ENCODE data around the gene ZBTB34. TPM values are rescaled to one million over a fixed set of nuclear protein-coding genes. Genes with fewer than 3 reads are reported as not detected.
"Not testable (repeated sequence)": the region's sequence is repeated elsewhere in the genome, so short reads cannot be mapped to it uniquely, and the experiment has no call there.

Gene ZBTB34
- polyA plus RNA-seq, result 1 to 10 TPM in 1 of 3 donors, under 1 TPM in 1, not detected in 1; 0.96 to 1.2 TPM

- Mint-ChIP-seq H3K4me3 (peak within 1 kb of the TSS; percentile 87 to 96 (median 92)), H3K9me3 (no peaks in the 10 kb centered on the region), H3K4me1 (peaks cover 27 to 47% of the 10 kb centered on the region in 2 donors), H3K27me3 (ENCODE audit: low read depth in 3 of 3) (peaks cover 4 to 10% (median 8%) of the 10 kb centered on the region in 3 donors), H3K36me3 (peaks cover 0 to 3% (median 0%) of the 10 kb centered on the region in 3 donors), H3K27ac (peak within 1 kb of the TSS; percentile 69 to 94 (median 86))
- peak; percentile 77 to 82 (median 82) for DNase-seq
Observed at GRCh38 chr9:126860077-126860756, at the start of gene ZBTB34. Gene ZBTB34, plus strand, starts transcription at chr9:126860639. Its CDS starts 18,761 bp downstream, at chr9:126879400.

- Mint-ChIP-seq H3K36me3 (peaks cover 29 to 52% (median 49%) of the 10 kb centered on the region in 3 donors), H3K27ac (no peak overlapping the region), H3K9me3 (peaks cover 3 to 27% (median 7%) of the 10 kb centered on the region in 6 donors), H3K27me3 (ENCODE audit: low read depth in 3 of 3) (no peaks in the 10 kb centered on the region), H3K4me3 (no peak overlapping the region), H3K4me1 (peaks cover 24 to 59% of the 10 kb centered on the region in 2 donors)
- DNase-seq, result no peak
Observed at GRCh38 chr9:126813072-126813471, 47.4 kb upstream of the ZBTB34 start.

GRCh38 chr9:126814091-126814490, 46.3 kb upstream of the ZBTB34 start:
- Mint-ChIP-seq H3K27ac (no peak overlapping the region), H3K4me3 (no peak overlapping the region), H3K9me3 (peaks cover 9 to 35% (median 16%) of the 10 kb centered on the region in 6 donors), H3K27me3 (ENCODE audit: low read depth in 3 of 3) (no peaks in the 10 kb centered on the region), H3K36me3 (peaks cover 38 to 62% (median 58%) of the 10 kb centered on the region in 3 donors), H3K4me1 (peaks cover 27 to 58% of the 10 kb centered on the region in 2 donors)
- no peak for DNase-seq

GRCh38 chr9:126817615-126818014, 42.8 kb upstream of the ZBTB34 start:
- H3K27me3 Mint-ChIP-seq (ENCODE audit: low read depth in 3 of 3); H3K27ac Mint-ChIP-seq; DNase-seq; H3K4me3 Mint-ChIP-seq: not testable (repeated sequence)
- Mint-ChIP-seq H3K36me3 (peaks cover 46 to 66% (median 65%) of the 10 kb centered on the region in 3 donors), H3K4me1 (peaks cover 36 to 76% of the 10 kb centered on the region in 2 donors), H3K9me3 (peaks cover 9 to 35% (median 17%) of the 10 kb centered on the region in 6 donors)

GRCh38 chr9:126818482-126818881, 42.0 kb upstream of the ZBTB34 start:
- no peaks in the 10 kb centered on the region for H3K27me3 Mint-ChIP-seq (ENCODE audit: low read depth in 3 of 3)
- peaks cover 36 to 76% of the 10 kb centered on the region in 2 donors for H3K4me1 Mint-ChIP-seq
- peaks cover 9 to 35% (median 17%) of the 10 kb centered on the region in 6 donors for H3K9me3 Mint-ChIP-seq
- peak overlapping the region in 1 of 6 donors; percentile 10 for H3K27ac Mint-ChIP-seq
- peaks cover 44 to 62% (median 61%) of the 10 kb centered on the region in 3 donors for H3K36me3 Mint-ChIP-seq
- DNase-seq, result no peak
- H3K4me3 Mint-ChIP-seq, result no peak overlapping the region

- H3K4me1 Mint-ChIP-seq, result peaks cover 37 to 77% of the 10 kb centered on the region in 2 donors
- peaks cover 40 to 56% (median 53%) of the 10 kb centered on the region in 3 donors for H3K36me3 Mint-ChIP-seq
- H3K27ac Mint-ChIP-seq, result peak overlapping the region in 1 of 6 donors; percentile 61
- H3K4me3 Mint-ChIP-seq, result no peak overlapping the region
- no peaks in the 10 kb centered on the region for H3K27me3 Mint-ChIP-seq (ENCODE audit: low read depth in 3 of 3)
- DNase-seq, result no peak
- H3K9me3 Mint-ChIP-seq, result peaks cover 8 to 32% (median 16%) of the 10 kb centered on the region in 6 donors
Observed at GRCh38 chr9:126819482-126819881, 41.0 kb upstream of the ZBTB34 start.

- Mint-ChIP-seq H3K9me3 (peaks cover 7 to 21% (median 10%) of the 10 kb centered on the region in 6 donors), H3K36me3 (peaks cover 19 to 36% (median 29%) of the 10 kb centered on the region in 3 donors), H3K27ac (no peak overlapping the region)
Observed at GRCh38 chr9:126822278-126822677, 38.2 kb upstream of the ZBTB34 start.

GRCh38 chr9:126822873-126823272, 37.6 kb upstream of the ZBTB34 start:
- peaks cover 19 to 33% (median 26%) of the 10 kb centered on the region in 3 donors for H3K36me3 Mint-ChIP-seq
- peak overlapping the region in 1 of 6 donors; percentile 51 for H3K27ac Mint-ChIP-seq

More at GRCh38 chr9:126822278-126822677, 38.2 kb upstream of the ZBTB34 start:
- H3K4me3 Mint-ChIP-seq, result no peak overlapping the region
- DNase-seq, result no peak
- peaks cover 37 to 77% of the 10 kb centered on the region in 2 donors for H3K4me1 Mint-ChIP-seq
- no peaks in the 10 kb centered on the region for H3K27me3 Mint-ChIP-seq (ENCODE audit: low read depth in 3 of 3)

GRCh38 chr9:126824052-126824451, 36.4 kb upstream of the ZBTB34 start:
- H3K4me3 Mint-ChIP-seq; DNase-seq; H3K27me3 Mint-ChIP-seq (ENCODE audit: low read depth in 3 of 3); H3K9me3 Mint-ChIP-seq: not testable (repeated sequence)
- H3K36me3 Mint-ChIP-seq, result peaks cover 11 to 26% (median 16%) of the 10 kb centered on the region in 3 donors
- H3K27ac Mint-ChIP-seq, result peak overlapping the region in 1 of 6 donors; percentile 17
- H3K4me1 Mint-ChIP-seq, result peaks cover 34 to 73% of the 10 kb centered on the region in 2 donors

More at GRCh38 chr9:126822873-126823272, 37.6 kb upstream of the ZBTB34 start:
- H3K9me3 Mint-ChIP-seq, result peaks cover 6 to 17% (median 9%) of the 10 kb centered on the region in 6 donors
- DNase-seq, result no peak
- peaks cover 37 to 77% of the 10 kb centered on the region in 2 donors for H3K4me1 Mint-ChIP-seq
- no peak overlapping the region for H3K4me3 Mint-ChIP-seq
- H3K27me3 Mint-ChIP-seq (ENCODE audit: low read depth in 3 of 3), result no peaks in the 10 kb centered on the region

GRCh38 chr9:126827227-126827626, 33.2 kb upstream of the ZBTB34 start:
- Mint-ChIP-seq H3K4me3 (no peak overlapping the region), H3K4me1 (peaks cover 23 to 57% of the 10 kb centered on the region in 2 donors), H3K36me3 (peaks cover under 1 to 23% (median 4%) of the 10 kb centered on the region in 3 donors), H3K27ac (no peak overlapping the region), H3K9me3 (no peaks in the 10 kb centered on the region), H3K27me3 (ENCODE audit: low read depth in 3 of 3) (no peaks in the 10 kb centered on the region)
- DNase-seq, result no peak

GRCh38 chr9:126829035-126829434, 31.4 kb upstream of the ZBTB34 start:
- Mint-ChIP-seq H3K9me3 (no peaks in the 10 kb centered on the region), H3K4me3 (no peak overlapping the region), H3K27me3 (ENCODE audit: low read depth in 3 of 3) (no peaks in the 10 kb centered on the region), H3K27ac (peak overlapping the region in 2 of 6 donors; percentile 3 to 20), H3K36me3 (peaks cover 11 to 31% (median 12%) of the 10 kb centered on the region in 3 donors), H3K4me1 (peaks cover 21 to 56% of the 10 kb centered on the region in 2 donors)
- DNase-seq, result no peak

GRCh38 chr9:126830827-126831226, 29.6 kb upstream of the ZBTB34 start:
- Mint-ChIP-seq H3K27ac (peak overlapping the region in 1 of 6 donors; percentile 49), H3K27me3 (ENCODE audit: low read depth in 3 of 3) (no peaks in the 10 kb centered on the region), H3K36me3 (peaks cover 11 to 35% (median 12%) of the 10 kb centered on the region in 3 donors), H3K9me3 (no peaks in the 10 kb centered on the region), H3K4me3 (peak overlapping the region in 1 of 5 donors; percentile 12), H3K4me1 (peaks cover 22 to 59% of the 10 kb centered on the region in 2 donors)
- no peak for DNase-seq

GRCh38 chr9:126832440-126832839, 28.0 kb upstream of the ZBTB34 start:
- Mint-ChIP-seq H3K27me3 (ENCODE audit: low read depth in 3 of 3) (no peaks in the 10 kb centered on the region), H3K9me3 (no peaks in the 10 kb centered on the region), H3K27ac (no peak overlapping the region), H3K4me1 (peaks cover 28 to 57% of the 10 kb centered on the region in 2 donors), H3K36me3 (peaks cover 11 to 40% (median 12%) of the 10 kb centered on the region in 3 donors), H3K4me3 (no peak overlapping the region)
- DNase-seq, result no peak

- Mint-ChIP-seq H3K4me1 (peaks cover 32 to 63% of the 10 kb centered on the region in 2 donors), H3K9me3 (no peaks in the 10 kb centered on the region), H3K27ac (peak overlapping the region in 2 of 6 donors; percentile 43 to 57), H3K36me3 (peaks cover 11 to 43% (median 12%) of the 10 kb centered on the region in 3 donors), H3K27me3 (ENCODE audit: low read depth in 3 of 3) (no peaks in the 10 kb centered on the region), H3K4me3 (no peak overlapping the region)
- DNase-seq, result no peak
Observed at GRCh38 chr9:126833020-126833419, 27.4 kb upstream of the ZBTB34 start.
